IMR-90 (cell line): ENCODE results near the gene BTF3L4. TPM values are rescaled to one million over a fixed set of nuclear protein-coding genes. Genes with fewer than 3 reads are reported as not detected.
"Not testable (repeated sequence)": the region's sequence is repeated elsewhere in the genome, so short reads cannot be mapped to it uniquely, and the experiment has no call there.

Experiments used
- ATAC-seq: fragments of 200-7000 bp; cut with Tn5 transposase; 2 replicates; pipeline ENCODE4 v1.9.1; 2020; ENCODE audit warnings: low read depth, mild to moderate bottlenecking, moderate library complexity
- BruUV-seq: library from RNA; stranded (reverse); fragments of 400-500 nt; replicated peaks from 2 replicates; lab custom pipeline; 2021; lab: Mats Ljungman, UMichigan
- CTCF ChIA-PET: fragments of 300-600 bp; formaldehyde crosslinking; extraction: SDS; loops from one replicate; lab custom pipeline; 2021; ENCODE audit warnings: antibody characterized with exemption; lab: Yijun Ruan, JAX
- POLR2A ChIA-PET: fragments of 300-600 bp; sonication (Branson Sonifier 250); formaldehyde crosslinking; loops from one replicate; lab custom pipeline; 2022; ENCODE audit warnings: antibody characterized with exemption; ENCODE audit not compliant: unreplicated experiment; lab: Charles Lee
- DNase-seq: peaks from one replicate; pipeline ENCODE4 v3.0.0; 2013
- H2AFZ ChIP-seq: replicated peaks from 2 replicates; pipeline ENCODE3; 2013; ENCODE audit warnings: low read length, mild to moderate bottlenecking; ENCODE audit not compliant: poor library complexity
- H2AK5ac ChIP-seq: 2 replicates; pipeline ENCODE4 v1.6.1; 2013; ENCODE audit warnings: low read depth, low read length, inconsistent platforms
- H2AK9ac ChIP-seq: replicated peaks from 2 replicates; pipeline ENCODE3; 2013; ENCODE audit warnings: mild to moderate bottlenecking, low read depth, low read length, moderate library complexity; ENCODE audit not compliant: poor library complexity
- H2BK120ac ChIP-seq: 2 replicates; pipeline ENCODE4 v1.6.1; 2013; ENCODE audit warnings: low read depth, low read length, inconsistent platforms
- H2BK15ac ChIP-seq: 3 replicates; pipeline ENCODE4 v1.6.1; 2013; ENCODE audit warnings: low read depth, low read length, inconsistent platforms
- H2BK20ac ChIP-seq: 2 replicates; pipeline ENCODE4 v1.6.1; 2013; ENCODE audit warnings: low read depth, mild to moderate bottlenecking, inconsistent platforms, low read length, moderate library complexity
- H2BK5ac ChIP-seq: 2 replicates; pipeline ENCODE4 v1.6.1; 2013; ENCODE audit warnings: mild to moderate bottlenecking, low read depth, low read length, inconsistent platforms; ENCODE audit not compliant: poor library complexity, severe bottlenecking
- H3K14ac ChIP-seq: replicated peaks from 2 replicates; pipeline ENCODE4 v1.6.1; 2013; ENCODE audit warnings: low read depth, low read length, inconsistent platforms
- H3K18ac ChIP-seq: 2 replicates; pipeline ENCODE4 v1.6.1; 2013; ENCODE audit warnings: low read depth, low read length, control low read depth
- H3K23ac ChIP-seq: 2 replicates; pipeline ENCODE4 v1.6.1; 2013; ENCODE audit warnings: low read depth, low read length, inconsistent platforms
- H3K27ac ChIP-seq: 2 replicates; pipeline ENCODE4 v1.5.1; 2013; ENCODE audit warnings: mild to moderate bottlenecking, control low read depth, low read length; ENCODE audit not compliant: insufficient read depth
- H3K27me3 ChIP-seq: 2 replicates; pipeline ENCODE4 v1.6.1; 2013; ENCODE audit warnings: low read length; ENCODE audit not compliant: control insufficient read depth, insufficient read depth
- H3K36me3 ChIP-seq: 2 replicates; pipeline ENCODE4 v1.6.1; 2013; ENCODE audit warnings: low read length, mixed read lengths; ENCODE audit not compliant: control insufficient read depth, insufficient read depth
- H3K4ac ChIP-seq: 2 replicates; pipeline ENCODE4 v1.6.1; 2013; ENCODE audit warnings: low read depth, low read length, inconsistent platforms
- H3K4me1 ChIP-seq: 2 replicates; pipeline ENCODE4 v1.6.1; 2013; ENCODE audit warnings: low read length, mixed read lengths; ENCODE audit not compliant: control insufficient read depth, insufficient read depth
- H3K4me2 ChIP-seq: 2 replicates; pipeline ENCODE4 v1.6.1; 2013; ENCODE audit warnings: low read depth, mild to moderate bottlenecking, control low read depth, low read length, moderate library complexity
- H3K4me3 ChIP-seq: 2 replicates; pipeline ENCODE4 v1.5.1; 2013; ENCODE audit warnings: low read depth, mild to moderate bottlenecking, control low read depth, low read length, moderate library complexity; ENCODE audit not compliant: insufficient read depth
- H3K56ac ChIP-seq: 2 replicates; pipeline ENCODE4 v1.6.1; 2013; ENCODE audit warnings: low read length, inconsistent platforms; ENCODE audit not compliant: insufficient read depth; ENCODE audit errors: extremely low read depth
- H3K79me1 ChIP-seq, 2 experiments: 2 replicates each; pipeline ENCODE4 v1.6.1; 2013; ENCODE audit warnings: low read length in 2 of 2, inconsistent platforms in 1 of 2, low read depth in 1 of 2
- H3K9ac ChIP-seq: 2 replicates; pipeline ENCODE4 v1.6.1; 2013; ENCODE audit warnings: low read depth, low read length, control low read depth
- H3K9me1 ChIP-seq: 2 replicates; pipeline ENCODE4 v1.6.1; 2013; ENCODE audit warnings: low read length, inconsistent platforms; ENCODE audit not compliant: insufficient read depth
- H3K9me3 ChIP-seq: 2 replicates; pipeline ENCODE4 v1.6.1; 2013; ENCODE audit warnings: low read length; ENCODE audit not compliant: control insufficient read depth, insufficient read depth
- H4K20me1 ChIP-seq: 2 replicates; pipeline ENCODE4 v1.6.1; 2013; ENCODE audit warnings: low read length, inconsistent platforms; ENCODE audit not compliant: insufficient read depth
- H4K5ac ChIP-seq: 2 replicates; pipeline ENCODE4 v1.6.1; 2013; ENCODE audit warnings: mild to moderate bottlenecking, low read depth, low read length, control low read depth
- H4K8ac ChIP-seq, 2 experiments: 2 replicates each; pipeline ENCODE4 v1.6.1; 2013; ENCODE audit warnings: low read depth in 2 of 2, low read length in 2 of 2, control low read depth in 1 of 2, inconsistent platforms in 1 of 2
- H4K91ac ChIP-seq: 2 replicates; pipeline ENCODE4 v1.6.1; 2013; ENCODE audit warnings: low read depth, low read length, inconsistent platforms; ENCODE audit not compliant: insufficient read depth
- CEBPB ChIP-seq: IDR thresholded peaks from 2 replicates; pipeline ENCODE4 v1.6.1; 2012; ENCODE audit warnings: low read depth, low read length, improper control_type of control experiment
- WGBS, 2 experiments: methylation state at CpG; one replicate each; pipeline versions ENCODE4 v1.1.5 to v1.1.7; 2013; ENCODE audit warnings: missing lambda C conversion rate in 2 of 2; ENCODE audit not compliant: insufficient read length in 1 of 2; ENCODE audit errors: extremely low coverage in 2 of 2; 5-methylcytosine and 5-hydroxymethylcytosine counted together
- dilution Hi-C: fragments of 300-500 bp; cut with HindIII; formaldehyde crosslinking; loops from one replicate; pipeline ENCODE4 v1.14.3; 2018; ENCODE audit warnings: low sequenced_read_pairs; ENCODE audit not compliant: unreplicated experiment
- in situ Hi-C: fragments of 300-500 bp; cut with MboI; formaldehyde crosslinking; loops from 3 replicates; pipeline ENCODE4 v1.14.3; 2019; ENCODE audit warnings: low sequenced_read_pairs, inconsistent platforms, mixed read lengths
- intact Hi-C: fragments of 100-400 bp; cut with micrococcal nuclease; formaldehyde crosslinking; loops from 2 replicates; pipeline ENCODE4 v1.10.0; 2022
- polyA plus RNA-seq, 3 experiments: library from polyadenylated mRNA; depleted of rRNA; stranded (reverse); fragments of >200 nt; gene quantifications; 2 replicates each; pipeline ENCODE4 v1.2.3, GENCODE V29; 2012; ENCODE audit warnings: low replicate concordance in 1 of 3
- total RNA-seq: library from RNA; depleted of rRNA; stranded (reverse); fragments of >200 nt; gene quantifications from 2 replicates; pipeline ENCODE4 v1.2.3, GENCODE V29; 2012

Gene BTF3L4
- total and polyA plus RNA-seq, 2 of the 4 experiments (the other 2 are of a cell fraction), result 34.5 to 41.2 TPM

DNA sequence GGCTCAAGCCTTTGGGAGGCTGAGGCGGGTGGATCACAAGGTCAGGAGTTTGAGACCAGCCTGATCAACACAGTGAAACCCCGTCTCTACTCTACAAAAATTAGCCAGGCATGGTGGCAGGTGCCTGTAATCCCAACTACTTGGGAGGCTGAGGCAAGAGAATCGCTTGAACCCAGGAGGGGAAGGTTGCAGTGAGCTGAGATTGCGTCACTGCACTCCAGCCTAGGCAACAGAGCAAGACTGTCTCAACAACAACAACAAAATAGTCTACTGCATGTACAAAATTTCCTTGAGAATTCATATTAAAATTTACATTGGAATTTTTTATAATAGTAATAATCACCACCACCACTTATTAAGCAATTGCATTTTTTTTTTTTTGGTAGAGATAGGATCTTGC is 6.8 kb upstream of the BTF3L4 start:
- H2BK120ac ChIP-seq, dilution Hi-C loops, H3K9me3 ChIP-seq, H3K27me3 ChIP-seq, H2BK15ac ChIP-seq, POLR2A ChIA-PET, H4K20me1 ChIP-seq, DNase-seq, CTCF ChIA-PET, H3K4me2 ChIP-seq, H3K27ac ChIP-seq, H3K18ac ChIP-seq, BruUV-seq, H4K8ac ChIP-seq, H2AK5ac ChIP-seq, H2BK20ac ChIP-seq, H3K4ac ChIP-seq, ATAC-seq, H2AK9ac ChIP-seq, H3K4me3 ChIP-seq, H2BK5ac ChIP-seq, H3K9ac ChIP-seq, H3K9me1 ChIP-seq, H3K23ac ChIP-seq, H4K91ac ChIP-seq, H4K5ac ChIP-seq, H3K56ac ChIP-seq, intact Hi-C loops, H3K4me1 ChIP-seq, H3K14ac ChIP-seq, in situ Hi-C loops, H2AFZ ChIP-seq, H3K36me3 ChIP-seq: not testable (repeated sequence)
- 0 out of 2 replicates have a peak, but pooled peaks have one; percentile 28 for TF ChIP-seq CEBPB
- H3K79me1 ChIP-seq, result peaks cover 43 to 64% of the 10 kb centered on the region in 2 experiments
- 100% methylated on average over 1 of the region's 4 CpGs; no CpG with 5 or more reads in 1 of the 2 experiments for WGBS, 2 experiments
